Mesenteric fat pad (tissue), 1 donor: ENCODE data around the gene CFAP126. TPM values are rescaled to one million over a fixed set of nuclear protein-coding genes. Genes with fewer than 3 reads are reported as not detected.
"Not testable (repeated sequence)": the region's sequence is repeated elsewhere in the genome, so short reads cannot be mapped to it uniquely, and the experiment has no call there.

ENCODE experiments used
- DNase-seq: peaks from one replicate; pipeline ENCODE4 v3.0.0-alpha.2; 2020; ENCODE audit warnings: low spot score
- total RNA-seq: library from RNA; stranded (reverse); fragmentation: NEBNext Ultra II Directional; extraction: Animal tissue kit (Norgen Biotek cat#: 25700); gene quantifications from one replicate; pipeline ENCODE4 v1.2.1, GENCODE V29; 2021
- donor health status: DM: yes; HTN: yes; CAD: no.

CFAP126 gene
- total RNA-seq, 1 donor from 2014 or later, result not detected

DNA sequence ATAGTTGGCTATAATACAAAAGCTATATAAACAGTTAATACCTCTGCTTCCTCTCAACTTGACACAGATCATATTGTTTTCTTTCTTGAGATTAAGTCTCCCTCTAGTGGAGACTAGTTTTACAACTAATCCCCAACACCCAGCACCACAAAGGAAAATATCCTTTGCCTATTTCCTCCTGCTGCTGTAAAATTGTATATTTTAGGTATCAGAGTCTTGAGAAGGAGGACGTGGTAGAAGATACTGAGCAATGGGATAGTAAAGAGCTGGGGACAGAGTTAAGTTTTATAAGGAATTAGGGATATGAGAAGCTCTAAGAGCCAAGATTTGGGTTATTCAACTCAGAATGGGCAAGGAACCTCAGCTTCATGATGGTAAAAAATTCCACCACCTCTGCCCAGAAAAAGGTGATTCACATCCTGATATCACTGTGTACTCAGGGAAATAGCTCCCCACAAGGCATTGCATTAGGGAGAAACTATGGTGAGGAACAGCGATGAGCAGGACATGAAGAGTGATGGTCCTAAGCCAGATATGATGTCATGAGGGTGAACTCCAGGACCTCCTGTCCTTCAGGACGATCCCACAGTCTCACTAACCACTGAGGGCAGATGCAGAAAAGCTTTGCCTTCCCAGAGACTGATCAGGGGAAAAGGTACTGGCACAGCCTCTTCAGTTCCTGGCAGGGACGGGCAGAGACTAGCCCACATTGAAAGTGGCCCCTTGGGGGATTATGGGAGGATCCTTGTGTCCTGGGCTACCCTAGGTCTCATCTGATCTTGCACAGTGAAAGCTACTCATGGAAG lies 14.7 kb upstream of the CFAP126 start:
- no peak for DNase-seq

- no peak for DNase-seq
Measured at GRCh38 chr1:161381707-161382106, 14.0 kb upstream of the CFAP126 start.

DNA sequence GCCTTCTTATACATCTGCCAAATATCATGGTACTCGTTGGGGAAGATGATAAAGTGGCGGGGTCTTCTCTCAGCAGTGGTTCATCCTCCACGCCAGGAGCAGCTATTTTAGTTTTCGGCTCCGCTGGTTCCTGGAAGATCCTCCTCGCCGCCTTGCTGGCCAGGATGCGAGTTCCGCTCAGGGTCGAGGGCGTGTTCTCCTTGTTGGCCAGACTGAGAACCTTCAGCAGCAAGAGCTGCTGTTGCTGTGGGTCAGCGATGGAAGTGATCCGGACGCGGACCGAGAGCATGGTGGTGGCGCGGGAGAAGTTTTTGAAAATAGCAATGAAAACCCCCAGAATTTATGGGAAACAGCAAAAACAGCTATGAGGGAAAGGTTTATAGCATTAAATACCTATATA lies 11.4 kb upstream of the CFAP126 start:
- no peak for DNase-seq

GRCh38 chr1:161378014-161378413 lies 10.3 kb upstream of the CFAP126 start:
- no peak for DNase-seq

DNA sequence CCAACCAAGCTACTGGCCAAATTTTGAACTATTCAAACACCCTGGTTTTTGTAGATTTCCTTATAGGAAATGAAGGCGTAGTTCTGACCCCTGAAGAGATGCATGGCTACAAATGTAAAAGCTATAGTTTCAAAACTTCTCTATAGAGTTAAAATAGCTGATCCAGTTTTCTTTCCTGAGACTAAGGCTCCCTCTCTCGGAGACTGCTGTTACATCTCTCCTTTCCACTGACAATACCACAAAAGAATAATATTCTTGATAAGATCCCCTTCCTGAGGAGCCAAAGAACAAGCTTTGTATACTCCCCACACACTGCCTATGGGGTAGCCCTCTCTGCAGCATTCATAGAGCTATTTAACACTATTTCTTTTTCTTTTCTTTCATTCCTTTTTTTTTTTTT lies 6.7 kb upstream of the CFAP126 start:
- DNase-seq, result no peak

GRCh38 chr1:161373442-161373841 lies 5.8 kb upstream of the CFAP126 start:
- DNase-seq, result no peak

- DNase-seq, result no peak
Measured at GRCh38 chr1:161365207-161365606, 2.5 kb downstream of the CFAP126 start.

DNA sequence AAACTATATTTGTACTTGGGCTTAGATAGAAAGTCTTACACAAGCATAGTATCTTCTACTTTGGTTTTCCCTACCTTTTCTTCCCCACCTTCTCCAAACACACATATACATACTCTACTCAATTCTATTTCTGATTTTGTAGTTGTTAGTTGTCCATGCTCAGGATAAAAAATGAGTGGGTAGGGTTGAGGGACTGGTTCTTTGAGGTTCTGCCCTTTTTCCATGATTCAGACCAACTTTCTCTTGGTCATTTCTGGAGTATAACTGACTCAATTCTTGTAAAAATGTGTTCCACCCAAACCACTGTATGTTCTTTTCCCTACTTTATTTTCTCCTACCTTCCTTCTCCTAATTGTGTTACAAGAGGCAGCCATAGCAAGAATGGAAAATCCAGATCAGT lies 3.3 kb downstream of the CFAP126 start:
- no peak for DNase-seq

GRCh38 chr1:161359291-161359690 lies 8.4 kb downstream of the CFAP126 start:
- no peak for DNase-seq

DNA sequence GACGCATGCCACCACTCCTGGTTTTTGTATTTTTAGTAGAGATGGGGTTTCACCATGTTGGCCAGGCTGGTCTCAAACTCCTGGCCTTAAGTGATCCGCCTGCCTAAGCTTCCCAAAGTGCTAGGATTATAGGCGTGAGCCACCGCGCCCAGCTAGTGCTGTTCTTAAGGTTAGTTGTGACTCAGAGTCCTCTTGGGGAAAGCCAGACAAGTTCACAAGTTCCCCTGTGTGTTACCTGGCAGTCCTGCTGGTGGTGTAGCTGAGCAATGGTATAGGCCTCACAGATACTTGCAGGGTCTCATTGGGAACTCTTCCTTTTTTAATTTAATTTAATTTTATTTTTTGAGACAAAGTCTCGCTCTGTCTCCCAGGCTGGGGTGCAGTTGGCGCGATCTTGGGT lies 10.6 kb downstream of the CFAP126 start:
- DNase-seq, result no peak

DNA sequence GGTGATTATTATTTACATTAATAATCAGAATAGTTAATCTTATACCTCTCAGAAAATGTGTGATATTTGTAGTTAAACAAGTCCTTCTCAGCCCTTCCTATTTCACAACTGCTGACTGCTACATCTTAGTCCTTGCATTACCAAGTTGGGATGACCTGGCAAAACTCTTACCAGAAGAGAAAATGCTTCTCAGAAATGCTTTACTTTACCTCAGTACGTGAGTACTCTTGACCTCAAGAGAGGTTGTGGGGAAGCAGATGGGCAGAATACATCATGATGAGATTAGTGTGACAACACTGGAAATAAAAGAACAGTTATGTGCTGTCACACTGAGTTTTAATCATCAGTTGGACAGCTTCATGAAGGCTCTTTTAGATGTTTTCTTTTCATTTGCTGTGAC lies 16.2 kb downstream of the CFAP126 start:
- no peak for DNase-seq

GRCh38 chr1:161350671-161351070 lies 17.0 kb downstream of the CFAP126 start:
- DNase-seq, result no peak

GRCh38 chr1:161342821-161343220 lies 24.9 kb downstream of the CFAP126 start:
- DNase-seq, result no peak

- DNase-seq, result no peak
Measured at GRCh38 chr1:161342177-161342576, 25.5 kb downstream of the CFAP126 start.

- DNase-seq, result no peak
Measured at GRCh38 chr1:161335796-161336195, 31.9 kb downstream of the CFAP126 start.

DNA sequence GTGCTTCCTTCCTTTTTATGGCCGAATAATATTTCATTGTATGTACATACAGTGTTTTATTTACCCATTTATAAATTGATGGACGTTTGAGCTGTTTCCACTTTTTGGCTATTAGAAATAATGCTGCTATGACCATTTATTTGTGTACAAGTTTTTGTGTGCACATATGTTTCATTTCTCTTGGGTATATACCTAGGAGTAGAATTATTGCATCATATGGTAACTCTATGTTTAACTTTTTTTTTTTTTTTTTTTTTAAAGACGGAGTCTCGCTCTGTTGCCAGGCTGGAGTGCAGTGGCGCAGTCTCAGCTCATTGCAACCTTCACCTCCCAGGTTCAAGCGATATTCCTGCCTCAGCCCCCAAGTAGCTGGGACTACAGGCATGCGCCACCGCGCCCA lies 34.5 kb downstream of the CFAP126 start:
- no peak for DNase-seq

DNA sequence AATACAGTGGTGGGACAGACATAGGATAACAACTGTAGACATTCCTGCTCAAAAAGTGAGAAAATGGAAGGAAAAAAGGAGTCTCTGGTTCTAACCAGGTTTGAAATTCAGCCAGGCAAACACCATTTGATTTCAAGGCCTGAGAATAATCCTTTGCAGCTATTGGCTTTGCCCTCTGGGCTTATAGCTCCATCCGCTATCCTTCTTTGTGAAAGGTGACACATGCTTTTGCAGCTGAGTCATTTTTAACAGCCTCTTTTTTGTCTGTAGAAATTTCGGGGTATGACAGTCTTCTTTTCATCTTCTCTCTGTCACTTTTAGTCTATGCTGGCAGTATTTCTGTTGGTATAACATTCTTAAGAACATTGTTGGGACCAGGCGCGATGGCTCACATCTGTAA lies 37.3 kb downstream of the CFAP126 start:
- no peak for DNase-seq

GRCh38 chr1:161324020-161324419 lies 43.7 kb downstream of the CFAP126 start:
- no peak for DNase-seq

- not testable (repeated sequence) for DNase-seq
Measured at GRCh38 chr1:161315841-161316674, 51.6 kb downstream of the CFAP126 start.
